Measurements from ENCODE around the gene KLHDC7B. TPM values are rescaled to one million over a fixed set of nuclear protein-coding genes. Genes with fewer than 3 reads are reported as not detected.

The KLHDC7B gene
- total RNA-seq, 1 donor from 2014 or later: 6.0 TPM

DNA sequence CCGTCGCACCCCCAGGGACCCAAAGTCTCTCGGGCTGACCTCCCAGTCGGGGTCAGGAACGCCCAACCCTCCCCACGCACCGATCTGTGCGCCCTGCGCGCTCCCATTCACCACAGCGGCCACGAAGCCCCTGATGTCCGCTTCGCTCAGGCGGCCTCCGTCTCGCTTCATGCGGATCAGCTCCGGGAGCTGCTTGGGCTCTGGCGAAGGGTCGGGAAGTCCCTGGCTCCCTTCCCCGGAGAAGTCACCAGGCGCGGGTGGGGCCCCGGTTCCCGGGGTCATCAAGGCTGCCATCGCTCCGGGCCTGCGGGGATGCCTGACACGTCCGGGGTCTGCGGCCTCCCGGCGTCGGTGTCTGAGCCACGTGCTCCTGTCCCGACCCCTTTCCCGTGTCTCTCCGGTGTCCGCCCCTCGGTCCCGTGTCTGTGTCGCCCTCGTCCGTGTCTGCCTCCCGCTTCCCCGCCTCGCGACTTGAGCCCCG is 16.2 kb upstream of the KLHDC7B start:
- no peak for DNase-seq (ENCODE audit: low spot score)

DNA sequence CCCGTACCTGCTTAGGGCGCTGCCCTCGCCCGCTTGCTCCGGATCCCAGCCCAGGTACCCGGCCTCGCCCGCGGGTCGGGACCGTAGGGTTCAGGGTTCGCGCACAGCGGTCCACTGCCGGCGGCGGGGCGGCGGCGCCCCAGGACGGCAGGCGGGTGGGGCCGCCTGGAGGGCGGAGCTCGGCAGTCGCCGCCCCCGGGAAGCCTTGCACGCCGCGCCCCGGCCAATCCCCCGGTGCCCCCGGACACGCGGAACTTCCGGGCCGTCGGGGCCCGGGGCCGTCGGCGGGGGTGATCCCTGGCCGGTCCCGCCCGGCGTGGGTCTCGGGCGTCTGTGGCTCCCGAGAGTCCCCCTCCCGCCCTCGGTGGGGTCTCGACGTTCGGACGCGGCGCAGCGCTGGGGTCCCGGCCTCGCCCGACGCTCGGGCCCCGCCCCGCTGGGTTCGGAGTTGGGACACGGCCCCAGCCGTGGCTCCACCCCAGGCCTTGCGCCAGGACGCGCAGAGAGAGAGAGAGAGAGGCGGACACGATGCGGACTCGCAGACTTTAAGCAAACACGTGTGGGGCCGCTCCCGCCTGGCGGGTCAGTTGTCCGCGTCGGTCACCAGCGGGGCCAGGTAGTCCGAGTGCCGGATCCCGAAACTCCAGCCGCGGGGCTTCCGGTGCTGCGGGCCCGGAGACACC is 15.7 kb upstream of the KLHDC7B start, which contains the start of gene TYMP:
Gene TYMP, minus strand, starts transcription at position 116 of the 683 bp plus-strand sequence. CDS start 303 bp downstream, outside the sequence.
- DNase-seq (ENCODE audit: low spot score): peak; percentile 92

DNA sequence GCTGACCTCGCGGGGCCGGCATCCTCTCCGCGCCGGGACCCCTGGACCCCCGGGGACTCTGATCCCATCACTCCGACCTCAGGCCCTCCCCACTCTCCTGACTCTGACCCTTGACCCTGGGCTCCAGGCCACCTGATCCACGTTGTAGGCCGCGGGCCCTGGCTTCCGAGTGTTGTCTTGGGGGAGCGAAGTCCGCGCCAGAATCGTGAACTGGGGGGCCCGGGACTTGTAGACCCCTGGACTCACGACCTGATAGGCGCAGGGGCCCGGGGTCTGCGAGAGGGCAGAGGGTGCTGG is 15.2 kb upstream of the KLHDC7B start:
- no peak for DNase-seq (ENCODE audit: low spot score)

DNA sequence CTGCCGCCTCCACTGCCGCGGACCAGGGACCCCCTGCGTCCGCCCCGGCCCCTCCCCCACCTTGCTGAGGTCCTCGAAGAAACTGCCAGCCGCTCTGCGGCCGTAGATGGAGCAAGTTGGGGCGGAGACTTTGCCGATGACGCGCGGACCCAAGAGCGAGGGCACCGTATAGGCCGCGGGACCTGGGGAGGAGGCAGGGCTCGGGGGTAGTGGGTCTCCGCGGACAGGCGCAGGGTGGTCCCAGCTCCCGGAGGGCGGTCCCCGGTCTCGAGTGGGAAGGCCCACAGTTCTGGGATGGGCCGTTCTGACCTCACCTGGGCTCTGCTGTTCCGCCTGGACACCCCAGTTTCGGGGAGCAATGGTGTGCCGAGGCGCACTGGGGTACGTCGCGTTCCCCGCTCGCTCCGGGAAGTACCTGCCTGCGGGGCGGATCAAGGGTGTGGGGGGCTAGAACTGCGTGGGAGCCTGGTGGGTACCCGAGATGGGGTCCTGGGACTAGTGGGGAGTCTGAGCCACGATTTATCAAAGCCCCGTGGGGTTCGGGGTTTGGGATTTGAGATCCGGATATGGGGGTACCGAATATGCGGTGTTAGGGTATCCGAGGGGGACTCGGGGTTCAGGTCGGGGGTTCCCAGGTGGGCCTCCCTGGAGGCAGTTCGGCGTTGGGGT is 14.7 kb upstream of the KLHDC7B start:
- DNase-seq (ENCODE audit: low spot score): peak; percentile 94

DNA sequence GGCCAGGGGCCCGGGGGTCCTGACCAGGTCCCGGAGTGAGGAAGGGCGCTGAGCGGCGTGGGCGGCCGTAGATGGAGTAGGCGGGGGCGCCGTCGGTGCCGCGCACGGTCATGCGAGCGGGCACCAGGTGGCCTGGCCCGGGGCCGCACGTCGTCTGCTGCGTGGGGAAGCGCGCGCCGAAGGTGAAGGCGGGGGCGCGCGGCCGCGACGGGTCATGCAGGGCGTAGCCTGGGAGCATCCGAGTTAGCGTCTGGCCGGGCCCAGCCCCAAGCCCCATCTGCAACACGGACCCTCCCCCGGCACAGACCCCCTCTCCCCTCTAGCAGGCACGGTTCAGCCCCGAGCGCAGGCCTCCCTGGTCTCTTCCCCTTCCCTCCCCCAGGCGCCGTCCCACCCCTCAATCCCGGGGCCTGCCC is 14.1 kb upstream of the KLHDC7B start:
- DNase-seq (ENCODE audit: low spot score): peak; percentile 76

DNA sequence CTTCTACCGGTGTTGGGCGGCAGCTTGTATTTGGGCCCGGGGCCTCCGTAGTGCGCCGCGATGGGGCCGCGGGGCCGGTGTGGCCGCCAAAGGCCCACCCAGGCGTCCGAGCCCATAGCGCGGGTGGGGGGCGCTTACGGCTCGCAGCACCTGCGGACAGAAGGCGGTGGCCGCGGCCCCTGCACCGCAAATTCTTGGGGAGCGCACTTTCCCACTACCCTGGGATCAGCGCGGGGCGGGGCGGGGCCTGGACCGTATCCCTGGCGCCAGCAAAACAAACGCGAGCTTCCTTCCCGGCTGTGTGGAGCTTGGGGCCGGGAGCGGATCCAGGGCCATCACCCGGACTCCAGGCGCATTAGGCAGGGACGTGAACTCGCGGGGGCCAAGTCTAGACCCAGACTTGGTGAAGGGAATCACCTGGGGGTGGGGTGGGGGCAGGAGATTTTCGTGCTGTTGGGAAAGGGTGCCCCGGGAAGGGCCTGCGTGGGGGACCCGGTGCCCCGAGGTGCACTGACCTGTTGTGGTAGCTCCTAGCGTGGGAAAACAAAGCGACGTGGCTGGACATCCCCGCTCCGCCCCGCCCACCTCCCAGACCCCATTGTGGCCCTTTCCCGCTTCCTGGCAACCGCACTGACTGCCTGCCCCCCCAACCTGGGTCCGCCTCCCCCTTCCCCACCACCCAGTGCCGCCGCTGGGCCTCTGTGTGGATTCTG is 13.6 kb upstream of the KLHDC7B start:
- peak; percentile 84 for DNase-seq (ENCODE audit: low spot score)

DNA sequence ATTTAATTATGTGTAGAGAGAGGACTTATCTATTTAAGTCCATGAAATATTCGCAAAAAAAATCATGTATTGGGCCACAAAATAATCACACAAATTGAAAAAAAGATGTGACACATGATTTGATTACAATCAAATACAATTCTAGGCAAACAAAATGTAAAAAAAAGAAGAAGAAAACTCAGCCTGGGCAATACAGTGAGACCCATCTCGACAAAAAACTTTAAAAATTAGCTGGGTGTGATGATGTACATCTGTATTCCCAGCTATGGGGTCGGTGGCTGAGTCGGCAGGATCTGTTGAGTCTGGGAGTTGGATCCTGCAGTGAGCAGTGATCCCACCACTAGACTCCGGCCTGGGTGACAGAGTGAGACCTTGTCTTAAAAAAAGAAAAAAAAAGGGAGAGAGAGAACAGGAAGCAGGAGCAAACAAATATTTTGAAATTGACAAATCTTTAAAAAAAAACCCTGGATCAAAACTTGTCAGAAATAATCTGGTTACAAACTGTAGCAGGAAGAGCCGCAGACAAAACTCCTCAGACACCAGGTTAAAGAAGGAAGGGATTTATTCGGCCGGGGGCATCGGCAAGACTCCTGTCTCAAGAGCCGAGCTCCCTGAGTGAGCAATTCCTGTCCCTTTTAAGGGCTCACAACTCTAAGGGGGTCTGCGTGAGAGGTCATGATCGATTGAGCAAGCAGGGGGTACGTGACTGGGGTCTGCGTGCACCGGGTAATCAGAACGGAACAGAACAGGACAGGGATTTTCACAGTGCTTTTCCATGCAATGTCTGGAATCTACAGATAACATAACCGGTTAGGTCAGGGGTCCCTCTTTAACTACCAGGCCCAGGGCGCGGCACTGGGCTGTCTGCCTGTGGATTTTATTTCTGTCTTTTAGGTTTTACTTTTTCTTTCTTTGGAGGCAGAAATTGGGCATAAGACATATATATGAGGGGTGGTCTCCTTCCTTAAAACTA is 12.6 kb upstream of the KLHDC7B start:
- peak; percentile 52 for DNase-seq (ENCODE audit: low spot score)

DNA sequence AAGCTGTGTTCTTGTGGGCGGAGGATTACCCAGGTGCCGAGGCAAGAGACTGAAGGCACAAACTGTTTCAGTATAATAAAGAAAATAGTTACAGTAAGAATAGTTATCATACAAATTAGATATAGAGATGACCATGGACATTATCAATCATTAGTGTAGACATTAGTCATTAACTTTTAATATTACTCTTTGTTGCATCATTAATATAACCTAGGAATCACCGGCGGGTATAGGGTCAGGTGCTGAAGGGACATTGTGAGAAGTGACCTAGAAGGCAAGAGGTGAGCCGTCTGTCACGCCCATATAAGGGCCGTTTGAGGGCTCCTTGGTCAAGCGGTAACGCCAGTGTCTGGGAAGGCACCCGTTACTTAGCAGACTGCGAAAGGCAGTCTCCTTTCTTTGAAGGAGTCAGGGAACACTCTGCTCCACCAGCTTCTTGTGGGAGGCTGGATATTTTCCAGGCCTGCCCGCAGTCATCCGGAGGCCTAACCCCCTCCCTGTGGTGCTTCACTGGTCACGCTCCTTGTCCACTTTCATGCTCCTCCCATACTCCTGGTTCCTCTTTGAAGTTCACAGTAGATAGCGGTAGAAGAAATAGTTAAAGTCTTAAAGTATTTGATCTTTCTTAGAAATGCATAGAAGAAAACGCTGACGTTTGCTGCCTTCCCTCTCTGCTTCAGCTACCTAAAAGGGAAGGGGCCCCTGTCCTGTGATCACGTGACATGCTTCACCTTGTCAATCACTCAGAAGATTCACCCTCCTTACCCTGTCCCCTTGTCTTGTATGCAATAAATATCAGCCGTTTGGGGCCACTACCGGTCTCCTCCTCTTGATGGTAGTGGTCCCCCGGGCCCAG is 11.6 kb upstream of the KLHDC7B start:
- DNase-seq (ENCODE audit: low spot score): peak; percentile 87

DNA sequence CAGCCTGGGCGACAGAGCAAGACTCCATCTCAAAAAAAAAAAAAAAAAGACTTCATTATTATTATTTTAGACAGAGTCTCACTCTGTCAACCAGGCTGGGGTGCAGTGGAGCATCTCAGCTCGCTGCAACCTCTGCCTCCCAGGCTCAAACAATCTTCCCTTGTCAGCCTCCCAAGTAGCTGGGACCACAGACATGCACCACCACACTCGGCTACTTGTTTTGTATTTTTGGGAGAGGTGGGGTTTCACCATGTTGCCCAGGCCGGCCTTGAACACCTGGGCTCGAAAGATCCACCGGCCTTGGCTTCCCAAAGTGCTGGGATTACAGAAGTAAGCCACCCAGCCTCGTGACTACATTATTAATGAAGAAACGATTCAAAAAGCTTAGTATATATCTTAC is 10.6 kb upstream of the KLHDC7B start:
- no peak for DNase-seq (ENCODE audit: low spot score)

DNA sequence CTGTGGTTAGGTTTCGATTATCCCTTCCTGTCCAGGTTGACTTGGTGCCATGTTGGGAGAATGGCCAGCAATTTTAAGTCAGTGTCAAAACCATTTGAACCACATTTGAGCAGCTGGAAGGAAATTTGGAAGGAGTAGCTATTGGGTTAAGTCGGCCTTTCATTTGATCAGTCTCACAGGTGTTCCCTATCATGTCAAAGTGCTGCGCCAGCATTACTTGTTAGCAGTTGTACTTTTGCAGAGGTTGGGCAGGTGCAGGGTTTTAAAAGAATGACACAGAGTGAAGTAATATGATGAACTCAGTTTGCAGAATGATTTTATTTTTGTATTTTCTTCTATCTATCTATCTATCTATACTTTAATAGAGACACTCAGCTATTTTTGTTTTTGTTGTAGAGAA is 9.5 kb upstream of the KLHDC7B start:
- no peak for DNase-seq (ENCODE audit: low spot score)

DNA sequence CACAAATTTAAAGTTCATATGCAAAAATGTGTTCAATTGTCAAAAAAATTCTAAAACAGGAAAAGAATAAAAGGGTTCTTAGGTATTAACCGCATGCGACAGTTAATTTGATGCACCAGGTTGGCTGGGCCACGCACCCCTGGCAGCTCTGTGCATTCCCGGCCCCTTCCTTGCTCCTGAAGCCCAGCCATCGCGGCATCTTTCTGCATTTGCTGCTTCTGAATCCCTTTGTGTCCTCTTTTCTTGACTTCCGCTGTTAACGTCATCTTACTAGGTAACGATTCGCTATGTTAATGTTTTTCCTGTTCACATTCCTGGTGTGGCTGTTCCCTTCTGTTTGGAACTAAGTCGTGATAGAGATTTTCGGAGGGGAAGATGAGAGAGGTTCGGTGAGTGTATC is 7.9 kb upstream of the KLHDC7B start:
- no peak for DNase-seq (ENCODE audit: low spot score)

DNA sequence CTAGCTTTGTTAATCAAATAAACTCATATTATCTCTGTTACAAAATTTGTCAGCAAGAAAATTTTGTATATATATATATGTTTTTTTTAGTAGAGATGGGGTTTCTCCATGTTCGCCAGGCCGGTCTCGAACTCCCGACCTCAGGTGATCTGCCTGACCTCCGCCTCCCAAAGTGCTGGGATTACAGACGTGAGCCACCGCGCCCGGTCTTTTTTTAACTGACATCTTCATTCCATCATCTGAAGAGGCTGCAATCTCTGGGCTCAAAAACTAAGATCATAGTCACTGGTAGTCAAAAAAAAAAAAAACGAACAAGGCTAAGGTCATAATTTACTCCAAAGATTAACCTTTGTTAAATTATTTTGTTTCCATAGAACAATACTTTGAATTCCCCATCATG is 5.3 kb upstream of the KLHDC7B start:
- DNase-seq (ENCODE audit: low spot score): no peak

DNA sequence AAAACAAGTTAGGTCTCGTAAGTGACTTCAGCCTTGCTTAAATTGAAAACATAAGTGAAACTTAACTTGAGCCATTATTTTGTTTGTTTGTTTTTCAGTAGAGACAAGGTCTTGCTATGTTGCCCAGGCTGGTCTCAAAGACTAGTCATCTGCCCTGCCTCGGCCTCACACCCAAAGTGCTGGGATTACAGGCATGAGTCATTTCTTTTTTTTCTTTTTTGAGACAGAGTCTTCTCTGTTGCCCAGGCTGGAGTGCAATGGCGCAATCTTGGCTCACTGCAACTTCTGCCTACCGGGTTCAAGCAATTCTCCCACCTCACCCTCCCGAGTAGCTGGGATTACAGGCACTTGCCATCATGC is 4.1 kb upstream of the KLHDC7B start:
- DNase-seq (ENCODE audit: low spot score): peak; percentile 40

DNA sequence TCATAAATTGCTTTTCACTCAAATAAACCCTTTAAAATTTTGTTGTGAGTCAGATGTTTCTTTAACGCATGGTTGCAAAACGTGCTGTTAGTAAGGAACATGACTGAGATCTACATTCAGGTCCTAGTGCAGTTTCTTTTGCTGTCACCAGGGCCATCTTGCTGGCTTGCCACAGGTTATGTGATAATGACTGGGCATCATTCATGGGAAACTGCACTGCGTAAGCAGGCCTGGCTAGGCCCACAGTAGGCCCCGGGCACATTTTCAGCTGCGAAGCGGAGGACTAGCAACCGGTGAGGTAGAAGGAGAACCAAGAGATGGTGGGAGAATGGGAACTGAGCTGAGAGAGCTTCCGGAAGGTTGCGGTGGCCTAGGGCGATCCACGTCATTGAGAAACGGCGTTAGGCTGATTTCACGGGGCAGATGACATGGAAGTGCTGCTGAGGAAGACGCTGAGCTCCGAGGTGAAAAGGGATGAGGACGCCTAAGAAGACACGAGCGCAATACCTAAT is 3.2 kb upstream of the KLHDC7B start:
- no peak for DNase-seq (ENCODE audit: low spot score)

DNA sequence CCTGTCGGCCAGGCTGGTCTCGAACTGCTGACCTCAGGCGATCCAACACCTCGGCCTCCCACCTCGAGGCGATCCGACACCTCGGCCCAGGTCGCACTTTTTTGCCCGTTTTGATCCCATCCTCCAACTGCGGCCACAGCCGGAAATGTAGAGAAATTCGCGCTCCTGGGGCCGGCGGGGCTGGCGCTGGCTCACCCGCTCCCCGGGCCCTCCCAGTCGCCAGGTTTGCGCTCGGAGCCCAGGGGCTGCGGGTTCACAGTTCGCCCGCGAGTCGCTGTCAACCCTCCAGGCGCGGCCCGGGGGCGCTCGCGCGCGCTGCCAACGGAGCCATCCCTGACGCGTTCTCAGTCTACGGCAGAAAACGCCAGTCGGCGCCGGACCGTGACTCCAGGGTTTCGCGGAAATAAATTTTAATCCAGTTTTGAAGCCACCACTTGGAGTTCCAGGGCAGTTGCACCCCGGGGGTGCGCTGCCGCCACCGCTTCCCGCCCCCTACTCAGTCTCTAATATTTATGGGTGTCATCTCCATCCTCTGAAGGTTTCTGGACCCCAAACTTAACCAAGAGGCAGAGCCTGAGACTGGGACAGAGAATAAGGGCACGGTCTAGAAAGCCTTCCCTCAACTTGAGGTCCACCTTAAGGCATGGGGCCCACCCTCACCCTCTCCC is 1.5 kb upstream of the KLHDC7B start:
- peak; percentile 63 for DNase-seq (ENCODE audit: low spot score)

DNA sequence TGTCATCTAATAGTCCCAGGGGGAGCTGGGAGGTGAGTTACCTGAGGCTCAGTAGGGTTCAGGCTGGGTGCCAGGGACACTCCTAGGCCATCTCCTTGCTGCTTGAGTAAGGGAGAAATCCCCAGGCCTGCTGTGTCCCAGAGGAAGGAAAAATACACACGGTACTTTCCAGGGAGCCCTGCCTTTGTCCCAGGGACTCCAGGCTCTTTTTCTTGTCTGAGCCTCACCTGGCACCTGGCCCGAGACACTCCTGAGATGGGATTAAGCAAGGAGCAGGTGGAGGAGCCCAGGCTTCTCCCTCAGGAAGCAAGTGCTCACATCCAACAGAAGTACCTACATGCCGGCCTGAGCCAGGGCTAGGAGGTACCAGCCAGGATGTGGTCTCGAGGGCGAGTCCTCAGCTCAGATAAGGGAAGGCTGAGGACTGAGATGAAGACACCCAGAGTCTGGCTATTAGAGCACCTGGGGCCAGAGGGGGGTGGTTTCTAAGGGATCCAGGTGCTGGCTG is 899 bp upstream of the KLHDC7B start:
- DNase-seq (ENCODE audit: low spot score): no peak

DNA sequence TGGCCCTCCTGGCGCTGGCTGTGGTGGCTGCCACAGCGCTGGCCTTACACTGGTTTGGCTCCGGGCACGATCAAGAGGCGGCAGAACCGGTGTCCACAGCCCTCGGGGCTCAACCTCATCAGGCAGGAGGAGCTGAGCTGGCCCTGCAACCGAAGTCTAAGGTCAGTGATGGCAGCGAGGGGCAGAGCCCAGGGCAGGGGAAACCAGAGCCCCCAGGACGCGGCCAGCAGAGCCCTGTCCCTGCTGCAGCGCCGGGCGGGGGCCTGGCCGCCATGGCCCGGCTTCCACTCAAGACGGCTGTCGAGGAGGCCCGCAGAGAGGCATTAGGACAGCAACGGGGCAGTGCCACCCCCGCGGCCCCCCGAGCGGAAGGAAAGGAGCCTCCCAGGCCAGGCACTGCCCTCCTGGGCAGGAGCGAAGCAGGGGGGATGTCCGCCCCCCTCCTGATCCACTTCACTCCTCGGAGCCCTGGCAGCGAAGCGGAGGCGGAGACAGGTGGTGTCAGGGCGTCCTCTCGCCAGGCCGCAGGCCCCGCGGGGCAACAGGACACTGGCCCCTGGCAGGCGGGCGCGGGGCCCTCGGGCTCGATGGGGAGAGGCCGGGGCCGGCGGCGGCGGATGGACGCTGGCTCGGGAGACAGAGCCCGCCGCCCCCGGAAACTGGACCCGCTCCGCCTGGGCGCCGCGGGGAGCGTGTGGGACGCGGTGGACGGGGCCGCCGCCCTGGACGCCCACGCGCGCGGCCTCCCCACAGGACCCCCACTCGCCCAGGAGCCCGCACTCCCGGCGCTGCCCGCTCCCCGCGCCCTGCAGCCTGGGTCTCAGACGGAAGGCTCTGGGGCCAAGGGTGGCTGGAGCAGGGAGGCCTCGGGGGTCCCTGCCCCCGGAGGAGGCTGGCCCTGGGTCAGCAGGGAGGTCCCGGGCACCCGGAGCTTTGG is 895 bp downstream of the KLHDC7B start:
- DNase-seq (ENCODE audit: low spot score): no peak

DNA sequence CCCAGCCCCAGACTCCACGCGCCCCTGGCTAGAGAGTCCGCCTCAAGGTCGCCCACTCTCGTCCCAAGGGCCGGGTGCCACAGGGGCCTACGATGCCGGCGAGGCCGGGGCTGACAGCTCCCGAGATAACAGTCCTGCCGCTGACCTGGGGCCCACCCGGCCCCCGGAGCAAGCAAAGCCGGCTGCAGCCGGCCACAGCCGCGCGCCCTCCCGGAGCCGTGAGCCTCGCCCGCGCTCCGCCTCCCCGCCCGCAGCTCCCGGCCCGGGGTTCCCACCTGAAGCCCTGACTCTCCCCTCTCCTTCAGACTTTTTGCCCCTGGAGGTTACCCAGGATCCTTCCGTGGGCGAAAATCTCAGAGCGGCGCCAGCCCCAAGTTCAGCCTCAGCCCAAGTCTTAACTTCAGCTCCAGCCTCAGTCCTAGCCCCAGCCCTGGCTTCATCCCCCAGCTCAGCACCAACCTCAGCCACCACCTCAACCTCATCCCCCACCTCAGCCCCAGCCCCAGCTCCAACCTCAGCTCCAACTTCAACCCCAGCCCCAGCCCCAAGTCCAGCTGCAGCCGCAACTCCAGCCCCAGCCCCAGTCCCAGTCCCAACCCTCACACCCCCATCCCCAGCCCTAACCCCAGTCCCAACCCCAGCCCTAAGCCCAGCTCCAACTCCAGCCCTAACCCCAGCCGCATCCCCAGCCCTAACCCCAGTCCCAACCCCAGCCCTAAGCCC is 1.7 kb downstream of the KLHDC7B start:
- no peak for DNase-seq (ENCODE audit: low spot score)

Measured in umbilical cord (tissue), 2 donors.